ENCODE data around the gene SLC39A3.

Gene SLC39A3

DNA sequence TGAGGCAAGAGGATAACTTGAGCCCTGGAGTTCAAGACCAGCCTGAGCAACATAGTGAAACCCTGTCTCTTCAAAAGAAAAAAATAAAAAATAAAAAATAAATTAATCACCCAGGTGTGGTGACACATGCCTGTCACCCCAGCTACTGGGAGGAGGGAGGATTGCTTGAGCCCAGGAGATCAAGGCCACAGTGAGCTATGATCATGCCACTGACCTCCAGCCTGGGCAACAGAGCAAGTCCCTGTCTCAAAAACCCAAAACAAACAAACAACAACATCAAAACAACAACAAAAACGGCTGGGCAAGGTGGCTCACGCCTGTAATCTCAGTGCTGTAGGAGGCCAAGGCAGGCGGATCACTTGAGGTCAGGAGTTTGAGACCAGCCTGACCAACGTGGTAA, 4.3 kb upstream of the SLC39A3 start:
- no peak for DNase-seq

DNA sequence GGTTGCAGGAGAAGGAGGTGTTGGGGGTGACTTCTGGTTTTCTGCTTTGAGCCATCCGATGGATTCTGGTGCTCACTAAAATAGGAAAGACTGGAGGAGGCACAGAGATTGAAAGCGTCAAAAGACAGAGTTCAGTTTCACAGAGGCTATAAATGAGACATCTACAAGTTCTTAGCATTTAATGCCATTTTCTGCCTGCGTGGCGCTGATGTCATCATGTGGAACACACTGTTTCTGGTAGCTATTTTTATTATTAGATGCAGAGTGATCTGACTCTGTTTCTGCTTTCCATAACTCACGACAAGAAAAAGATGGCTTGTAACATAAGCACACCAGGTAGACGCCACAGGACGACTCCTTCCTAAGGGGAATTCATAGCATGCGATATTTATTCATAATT, 3.3 kb upstream of the SLC39A3 start:
- no peak for DNase-seq

DNA sequence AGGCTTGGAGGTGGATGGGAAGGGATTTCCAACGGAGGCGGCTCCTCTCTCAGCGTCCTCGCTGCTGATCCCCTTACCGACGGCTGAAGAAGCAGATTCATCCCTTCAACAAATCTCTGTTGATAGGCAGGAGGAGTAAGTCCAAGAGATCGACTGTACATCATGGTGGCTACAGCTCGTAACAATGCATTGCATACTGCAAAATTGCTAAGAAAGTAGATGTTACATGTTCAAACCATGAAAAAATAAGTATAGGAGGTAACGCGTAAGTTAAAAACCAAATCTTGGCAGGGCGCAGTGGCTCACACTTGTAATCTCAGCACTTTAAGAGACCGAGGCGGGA, 468 bp upstream of the SLC39A3 start:
- DNase-seq = no peak

DNA sequence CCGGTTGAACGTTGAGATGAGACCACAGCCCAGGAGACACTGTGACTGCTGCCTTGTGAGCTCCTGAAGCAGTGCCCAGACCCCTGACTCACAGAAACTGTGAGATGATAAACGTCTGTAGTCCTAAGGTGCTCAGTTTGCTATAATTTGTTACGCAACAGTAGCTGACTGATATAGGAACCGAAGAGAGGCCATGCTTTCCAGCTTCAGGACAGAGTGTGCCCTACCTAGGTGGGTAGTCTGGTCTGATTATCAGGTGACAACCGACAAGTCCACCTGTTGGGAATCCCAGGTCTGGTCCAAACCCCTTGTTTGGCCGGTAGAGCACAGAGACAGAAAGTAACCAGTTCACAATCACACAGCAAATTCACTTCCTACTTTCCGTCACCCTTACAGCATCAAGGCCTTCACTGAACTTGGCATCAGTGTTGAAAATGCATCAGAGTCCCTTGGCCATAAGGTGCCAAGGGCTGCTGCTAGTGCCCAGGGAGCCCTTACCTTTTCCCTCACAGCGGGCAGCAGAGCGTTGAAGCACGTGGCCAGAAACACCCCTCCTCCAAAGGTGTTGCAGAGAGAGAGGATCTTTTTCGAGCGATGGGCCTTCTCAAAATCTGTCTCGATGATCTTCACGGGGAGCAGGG, 3.1 kb downstream of the SLC39A3 start:
- DNase-seq = no peak

DNA sequence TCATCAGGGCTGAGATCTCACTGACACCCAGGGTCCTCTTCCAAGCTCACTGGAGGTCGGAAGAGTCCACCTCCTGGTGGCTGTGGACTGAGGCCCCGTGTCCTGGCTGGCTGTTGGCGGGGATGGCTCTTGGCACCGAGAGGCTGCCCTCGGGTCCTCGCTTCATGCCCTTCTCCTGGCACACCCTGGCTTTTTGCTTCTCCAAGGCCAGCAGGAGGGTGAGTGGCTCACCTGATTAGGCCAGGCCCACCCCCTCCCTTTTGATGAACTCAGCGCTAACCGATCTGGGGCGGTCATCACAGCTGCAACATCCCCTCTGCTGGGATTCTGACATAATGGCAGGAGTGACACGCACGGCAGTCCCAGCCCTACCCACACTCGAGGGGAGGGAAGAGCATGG, 4.4 kb downstream of the SLC39A3 start:
- no peak for DNase-seq

DNA sequence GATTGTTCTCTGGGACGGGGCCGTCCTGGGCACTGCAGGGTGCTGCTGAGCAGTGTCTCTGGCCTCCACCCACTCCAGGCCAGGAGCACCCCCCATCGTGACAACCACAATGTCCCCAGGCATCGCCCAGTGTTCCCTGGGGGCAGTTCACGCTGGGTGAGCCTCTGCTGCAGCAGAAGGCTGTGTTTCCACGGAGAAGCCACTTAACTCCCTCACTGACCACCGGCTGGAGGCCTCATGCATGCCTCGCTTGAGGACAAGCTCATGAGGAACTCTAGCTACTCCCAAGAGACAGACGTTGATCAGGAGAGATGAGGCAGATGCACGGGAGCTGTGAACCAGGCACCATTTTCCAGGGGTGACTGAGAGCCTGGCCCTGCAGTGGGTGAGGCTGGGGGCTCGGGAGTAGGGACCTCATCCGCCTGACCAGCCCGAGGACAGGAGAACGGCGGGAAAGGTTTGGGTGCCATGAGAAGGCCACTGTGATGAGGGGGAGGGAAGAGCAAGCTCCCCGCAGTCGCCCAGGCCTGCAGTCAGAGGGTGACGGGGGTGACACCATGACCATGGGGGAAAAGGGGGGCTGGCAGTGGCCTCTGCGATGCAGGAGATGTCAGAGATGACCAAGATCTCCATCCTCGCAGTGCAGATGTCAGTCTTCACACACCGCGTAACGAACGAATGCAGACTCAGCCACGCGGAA, 5.1 kb downstream of the SLC39A3 start:
- DNase-seq = no peak

DNA sequence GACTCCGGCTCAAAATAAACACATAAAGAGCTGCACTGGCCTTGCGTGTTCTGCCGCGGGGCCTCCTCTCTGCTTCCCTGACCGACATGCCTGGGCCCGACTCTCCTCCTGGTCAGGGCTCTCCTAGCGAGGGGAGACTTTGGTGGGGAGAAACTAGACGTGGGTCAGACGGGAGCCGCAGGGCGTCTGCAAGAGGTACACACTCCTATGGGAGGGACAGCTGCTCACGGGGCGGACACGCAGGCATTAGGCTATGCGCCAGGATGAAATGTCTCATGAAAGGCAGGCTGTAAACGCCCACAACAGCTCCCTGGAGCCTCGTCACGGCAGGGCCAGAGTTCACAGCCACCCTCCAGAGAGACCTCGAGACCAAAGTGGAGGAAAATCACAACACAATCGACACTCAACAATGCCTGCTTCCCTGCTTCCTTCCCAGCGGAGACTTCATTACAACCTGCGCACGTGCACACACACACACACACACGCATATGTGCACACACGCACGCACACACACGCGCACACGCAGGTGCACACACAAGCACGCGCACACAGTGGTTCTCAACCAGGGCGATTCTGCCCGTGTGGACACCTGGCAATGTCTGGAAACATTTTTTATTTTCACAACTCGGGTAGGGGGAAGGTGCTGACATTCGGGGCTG, 5.8 kb downstream of the SLC39A3 start:
- DNase-seq = no peak

DNA sequence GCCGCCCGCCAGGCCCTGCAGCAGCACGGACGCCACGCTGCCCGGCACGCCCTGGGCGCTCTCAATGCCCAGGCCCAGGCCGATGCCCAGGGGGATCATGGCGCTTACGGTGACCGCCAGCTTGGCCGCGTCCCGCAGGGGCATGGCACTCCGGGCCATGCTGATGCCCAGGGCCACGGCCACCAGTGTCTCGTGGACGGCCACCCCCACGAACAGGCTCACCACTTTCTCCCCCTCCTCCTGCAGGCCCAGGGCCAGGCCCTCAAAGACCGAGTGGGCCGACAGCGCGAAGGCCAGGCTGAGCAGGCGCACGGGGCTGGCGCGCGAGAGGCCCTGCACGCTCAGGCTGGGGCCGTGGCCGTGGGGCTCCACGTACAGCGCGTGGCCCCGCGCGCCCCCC, 6.9 kb downstream of the SLC39A3 start:
- no peak for DNase-seq

DNA sequence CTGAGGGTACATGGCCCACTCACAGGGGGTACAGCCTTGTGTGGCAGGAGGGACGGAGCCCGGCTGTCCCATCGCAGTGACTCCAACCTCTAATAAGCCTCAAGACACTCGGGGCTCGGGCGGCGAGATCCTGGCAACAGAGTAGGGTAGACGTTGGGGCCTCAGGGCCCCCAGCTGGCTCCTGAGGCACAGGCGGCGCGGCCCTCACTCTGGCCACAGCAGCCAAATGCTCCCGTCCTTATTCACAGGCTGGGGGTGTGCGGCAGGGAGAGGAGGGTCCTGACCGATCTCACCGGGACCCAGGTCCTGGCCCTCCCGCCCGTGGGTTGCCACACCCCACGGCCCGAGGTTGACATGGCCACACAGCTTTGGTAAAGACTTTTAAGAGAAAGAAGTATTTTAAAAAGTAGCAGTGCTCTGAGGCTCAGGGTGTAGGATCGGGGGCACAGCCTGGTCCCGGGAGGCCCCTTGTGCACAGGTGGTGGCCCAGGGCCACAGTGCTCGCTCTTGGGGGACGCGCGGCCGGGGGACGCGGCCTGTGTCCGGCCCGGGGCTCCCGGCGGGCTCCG, 7.6 kb downstream of the SLC39A3 start:
- no peak for DNase-seq

DNA sequence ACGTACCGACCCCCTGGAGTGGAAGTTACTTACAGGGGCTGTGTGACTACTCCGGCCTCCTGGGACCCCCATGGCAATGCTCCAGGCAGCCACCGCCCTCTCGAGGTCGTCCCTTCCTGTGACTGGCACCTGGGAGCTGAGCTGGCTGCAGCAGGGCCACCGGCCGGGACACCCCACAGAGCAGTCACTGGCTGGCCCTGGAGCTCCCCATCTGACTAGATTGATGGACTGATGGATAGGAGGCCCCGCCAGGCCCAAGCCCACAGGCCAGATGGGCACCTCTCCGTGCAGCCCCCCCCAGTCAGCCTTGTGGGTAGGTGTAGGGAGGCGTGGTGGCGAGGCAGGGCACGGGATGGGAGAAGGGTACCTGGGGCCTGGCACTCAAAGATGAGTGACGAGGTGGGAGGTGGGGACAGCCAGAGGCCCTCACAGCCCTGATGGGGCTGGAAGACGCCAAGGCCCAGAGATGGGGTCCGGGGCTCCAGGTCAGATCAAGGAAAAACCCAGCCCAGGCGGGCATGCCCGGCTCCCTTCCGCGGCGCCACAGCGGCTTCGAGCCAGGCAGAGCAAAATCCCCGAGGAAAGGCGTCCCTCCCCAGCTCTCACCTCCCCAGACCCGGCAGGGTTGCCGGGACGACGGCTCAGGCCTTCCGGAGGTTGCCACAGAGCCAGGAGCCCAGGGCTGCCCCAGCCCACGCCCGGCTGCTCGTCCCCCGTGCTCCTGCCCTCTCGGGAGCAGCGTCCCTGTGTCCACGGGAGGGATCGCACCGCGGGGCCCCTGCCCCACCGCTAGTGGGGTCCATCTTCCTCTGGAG, 8.4 kb downstream of the SLC39A3 start:
- no peak for DNase-seq

DNA sequence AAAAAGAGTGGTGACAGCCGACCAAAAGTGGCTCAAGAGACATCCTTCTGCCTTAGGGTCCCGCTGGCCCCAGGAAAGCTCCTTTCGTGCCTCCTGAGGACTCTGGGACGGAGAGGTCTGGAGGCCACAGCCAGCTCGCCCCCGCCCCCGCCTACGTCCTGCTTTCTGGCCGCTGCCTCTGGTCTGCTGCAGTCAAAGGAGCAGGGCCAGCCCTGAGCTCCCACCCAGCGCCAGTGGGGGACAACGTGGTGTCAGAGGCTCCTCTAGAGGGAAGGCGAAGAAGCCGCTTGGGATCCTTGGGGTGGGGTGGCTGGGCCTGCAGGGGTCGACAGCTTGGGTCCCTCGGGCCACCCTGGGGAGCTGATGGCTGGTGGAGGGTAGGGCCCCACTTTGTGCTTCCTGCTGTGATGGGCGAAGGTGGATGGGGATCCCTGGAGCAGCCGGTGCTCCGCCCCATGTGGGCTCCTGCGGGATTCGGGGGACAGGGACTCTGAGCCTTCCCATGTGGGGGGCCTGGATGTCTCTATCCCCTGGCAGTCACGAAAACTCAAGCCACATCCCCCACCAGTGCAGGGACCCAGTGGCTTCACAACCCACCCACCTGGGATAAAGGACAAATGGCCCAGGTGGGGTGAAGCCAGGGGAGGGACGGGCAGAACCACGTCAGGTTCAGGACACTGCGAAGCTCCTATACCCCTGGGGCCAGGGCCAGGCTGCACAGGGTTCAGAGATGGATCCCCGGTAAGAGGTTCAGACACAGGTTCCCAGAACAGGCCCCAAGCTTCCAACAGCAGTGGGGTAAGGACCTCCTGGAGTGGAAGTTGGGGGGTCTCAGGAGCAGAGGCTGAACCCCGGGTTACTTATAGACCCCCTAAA, 9.6 kb downstream of the SLC39A3 start:
- no peak for DNase-seq

DNA sequence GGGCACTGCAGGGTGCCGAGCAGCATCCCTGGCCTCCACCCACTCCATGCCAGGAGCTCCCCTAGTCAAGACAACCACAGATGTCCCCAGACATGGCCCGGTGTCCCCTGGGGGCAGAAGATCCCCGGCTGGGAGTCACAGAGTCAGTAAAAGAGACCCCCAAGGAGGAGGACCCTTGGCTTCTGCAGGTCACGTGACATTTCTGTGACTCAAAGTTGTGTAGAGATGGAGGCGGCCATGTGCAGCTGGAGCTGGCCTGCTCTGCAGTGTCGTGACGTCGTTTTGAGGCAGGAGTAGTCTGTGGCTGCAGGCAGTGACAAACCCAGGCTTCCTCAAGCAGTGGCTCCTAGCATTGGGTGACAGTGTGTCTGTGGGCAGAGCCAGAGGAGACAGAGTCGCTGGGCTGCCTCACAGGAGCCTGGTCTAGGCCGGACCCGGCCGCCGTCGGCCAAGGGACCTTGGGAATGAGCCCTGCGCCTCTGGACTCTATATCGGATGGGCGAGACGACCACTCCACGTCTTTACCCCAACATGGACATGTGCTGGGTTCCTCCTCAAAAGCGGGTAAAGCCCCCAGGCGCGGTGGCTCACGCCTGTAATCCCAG, 10.9 kb downstream of the SLC39A3 start:
- DNase-seq = no peak

DNA sequence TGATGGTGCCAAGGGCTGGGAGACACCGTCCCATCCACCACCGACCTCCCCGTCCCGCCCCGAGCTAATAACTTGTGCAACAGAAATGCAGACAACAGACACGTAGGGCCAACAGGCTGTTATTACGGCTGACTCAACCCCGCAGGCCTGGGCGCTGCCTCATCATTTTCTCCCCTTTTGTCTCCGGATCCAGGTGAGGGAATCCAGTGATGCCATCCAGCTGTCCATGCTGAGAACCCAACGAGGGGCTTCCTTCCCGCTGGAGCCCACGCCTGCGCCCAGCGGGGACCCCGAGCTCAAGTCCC, 12.2 kb downstream of the SLC39A3 start:
- no peak for DNase-seq

DNA sequence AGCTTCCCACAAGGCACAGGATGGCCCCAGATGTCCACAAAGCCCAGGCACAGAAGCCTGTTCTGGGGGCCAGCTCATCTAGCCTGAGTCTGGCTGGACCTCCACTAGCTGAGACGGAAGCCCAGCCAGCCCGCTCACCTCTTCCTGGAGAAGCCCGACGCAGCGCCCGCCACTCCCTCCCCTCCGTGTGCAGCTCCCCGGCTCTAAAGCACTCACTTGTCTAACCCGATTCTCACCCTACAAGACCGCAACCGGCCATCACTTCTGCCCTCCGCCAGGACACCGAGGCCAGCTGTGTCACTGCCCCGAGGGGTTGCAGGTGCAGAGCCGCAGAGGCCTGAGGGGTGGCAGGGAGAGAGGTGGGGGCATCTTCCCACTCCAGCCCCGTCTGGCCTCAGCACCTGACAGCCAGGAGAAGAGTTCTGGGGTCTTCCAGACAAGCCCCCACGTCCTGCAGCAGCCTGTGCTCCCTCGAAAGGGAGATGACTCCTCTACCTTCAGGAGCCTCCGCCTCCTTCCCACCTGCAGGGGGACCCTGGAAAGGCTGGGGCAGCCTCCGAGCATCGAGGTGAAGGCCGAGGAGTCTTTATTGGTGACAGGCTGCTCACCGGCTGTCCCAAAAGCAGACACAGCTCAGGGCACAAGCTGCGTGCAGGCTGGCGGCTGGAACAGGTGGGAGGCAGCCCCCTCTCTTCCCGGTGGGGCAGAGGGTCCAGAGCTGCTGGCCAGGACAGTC, 12.7 kb downstream of the SLC39A3 start:
- DNase-seq = no peak

DNA sequence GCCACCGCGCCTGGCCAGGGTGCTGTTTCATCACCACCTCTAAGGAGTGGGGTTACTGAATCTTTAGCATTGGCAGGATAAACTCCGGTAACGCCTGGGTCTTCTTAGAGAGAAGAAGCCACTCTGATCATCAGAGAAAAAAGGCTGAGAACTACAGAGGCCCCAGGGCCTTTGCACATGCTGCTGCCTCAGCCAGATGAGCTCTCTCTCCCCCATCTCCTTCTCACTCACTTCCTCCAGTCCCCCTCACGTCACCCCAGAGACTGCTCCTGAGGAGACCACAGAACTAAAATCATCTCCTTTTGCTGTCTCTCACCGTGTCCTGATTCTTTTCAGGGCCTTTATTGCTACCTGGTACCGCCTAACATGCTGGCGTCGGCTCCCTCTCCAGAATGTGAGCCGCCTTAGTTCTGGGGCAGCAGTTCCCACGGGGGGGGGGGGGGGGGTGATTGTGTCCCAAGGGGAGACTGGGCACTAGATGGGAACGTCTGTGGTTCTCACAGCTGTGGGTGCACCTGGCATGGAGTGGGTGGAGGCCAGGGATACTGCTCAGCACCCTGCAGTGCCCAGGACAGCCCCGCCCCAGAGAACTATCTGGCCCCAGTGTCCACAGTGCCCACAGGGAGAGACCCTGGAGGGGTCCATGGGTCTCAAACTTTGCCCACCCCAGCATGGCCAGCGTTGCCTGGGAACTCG, 13.5 kb downstream of the SLC39A3 start:
- DNase-seq = no peak

DNA sequence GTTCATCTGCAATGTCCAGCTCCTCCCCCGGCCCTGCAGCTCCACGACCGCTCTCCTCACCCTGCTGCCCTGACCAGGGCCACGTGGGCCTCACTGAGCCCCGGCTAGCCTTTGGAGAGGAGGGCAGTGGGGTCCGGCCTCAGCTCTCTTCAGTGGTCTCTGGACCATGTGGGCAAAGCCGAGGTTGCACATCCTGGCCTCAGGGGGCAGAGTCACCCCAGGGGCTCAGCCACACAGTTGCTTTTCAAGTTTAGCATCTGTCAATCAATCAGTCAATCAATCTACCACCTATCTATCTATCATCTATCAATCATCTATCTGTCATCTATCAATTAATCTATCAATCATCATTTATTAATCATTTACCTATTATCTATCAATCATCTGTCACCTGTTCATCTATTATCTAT, 15.7 kb downstream of the SLC39A3 start:
- DNase-seq = no peak

DNA sequence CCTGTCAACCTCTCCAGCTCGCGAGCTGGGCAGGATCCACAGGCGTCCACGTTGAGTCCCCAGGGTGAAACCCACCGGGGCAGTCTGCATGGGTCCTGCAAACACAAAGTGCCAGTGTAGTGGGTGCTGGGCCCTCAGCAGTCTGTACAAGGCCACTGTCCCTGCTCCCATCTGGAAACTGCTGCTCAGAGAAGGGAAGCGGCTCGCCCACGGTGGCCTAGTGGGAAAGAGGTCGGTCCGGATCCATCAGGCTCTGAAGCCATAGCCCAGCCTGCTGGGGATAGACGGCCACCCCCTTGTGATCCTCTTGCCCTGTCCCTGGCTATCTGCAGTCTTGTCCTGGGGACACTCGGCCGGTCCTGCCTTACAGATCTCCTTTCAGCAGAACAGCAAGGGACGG, 16.1 kb downstream of the SLC39A3 start:
- no peak for DNase-seq

DNA sequence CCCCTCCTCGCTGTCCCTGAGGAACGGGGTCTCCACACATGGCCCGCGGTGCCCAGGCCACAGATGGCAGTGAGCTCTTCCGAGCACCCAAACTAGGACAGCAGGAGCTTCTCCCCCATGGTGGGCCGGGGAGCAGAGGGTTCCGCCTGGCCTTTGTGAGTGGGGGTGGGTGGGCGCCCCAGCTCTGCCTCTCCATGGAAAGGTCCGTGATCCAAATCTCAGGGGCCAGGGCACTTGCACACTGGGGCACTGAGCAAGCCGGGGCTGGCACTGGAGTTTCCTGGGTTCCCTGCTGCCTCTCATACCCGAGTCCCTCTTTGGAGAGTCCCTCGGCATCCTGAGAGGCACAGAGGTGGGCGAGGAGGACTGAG, 16.5 kb downstream of the SLC39A3 start:
- DNase-seq = no peak

DNA sequence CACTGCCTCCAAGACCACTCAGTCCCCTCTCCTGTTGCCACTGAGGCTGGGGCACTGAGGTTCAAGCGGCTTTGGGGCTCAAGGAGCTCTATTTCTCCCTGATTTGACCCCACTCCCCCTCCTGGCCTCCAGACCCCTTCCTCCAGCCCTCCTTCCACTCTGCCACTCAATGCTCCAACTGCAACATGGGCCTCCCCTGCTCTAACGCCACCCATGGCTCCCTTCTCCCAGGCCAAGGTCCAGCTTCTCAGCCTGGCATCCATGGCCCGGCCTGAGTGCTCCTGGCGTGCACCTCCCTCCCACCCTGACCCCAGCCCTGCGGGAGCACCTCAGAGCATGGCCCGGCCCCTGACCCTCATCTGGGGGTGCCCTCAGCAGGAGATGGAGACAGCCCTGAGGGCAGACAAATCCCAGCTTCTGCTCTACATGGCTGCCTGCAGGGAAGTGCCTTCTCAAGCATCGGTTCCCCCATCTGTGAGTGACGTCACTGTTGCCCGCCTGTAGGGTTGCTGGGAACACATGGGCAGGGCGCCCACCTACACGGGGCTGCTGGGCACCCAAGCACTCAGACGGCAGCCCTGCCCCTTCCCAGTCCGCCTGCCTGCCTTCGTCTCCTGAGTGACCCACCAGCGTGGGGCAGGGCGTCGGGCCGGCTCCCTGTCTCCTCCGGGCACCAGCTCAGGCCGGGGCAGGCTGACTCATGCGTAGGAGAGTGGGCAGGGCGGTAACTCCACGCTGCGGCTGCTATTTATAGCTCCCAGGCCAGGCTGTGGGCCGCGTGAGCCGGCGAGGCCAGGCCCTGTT, 17.1 kb downstream of the SLC39A3 start:
- no peak for DNase-seq

Data from CD4-positive, alpha-beta T cell treated with Interleukin-17A for 4 hours (primary cell).